Neural cell (in vitro differentiated cells): Measurements from ENCODE around the gene TLE2. TPM values are rescaled to one million over a fixed set of nuclear protein-coding genes. Genes with fewer than 3 reads are reported as not detected.

Experiments
- H2AFZ ChIP-seq: fragments of 200-600, 300-800 bp; sonication (generic), shearing (Covaris generic); 2 replicates; pipeline ENCODE4 v1.6.0; 2014; ENCODE audit warnings: low read depth, mild to moderate bottlenecking, antibody characterized with exemption, low read length, moderate library complexity
- H3F3A ChIP-seq: fragments of 200-600 bp; shearing (Covaris generic); 2 replicates; pipeline ENCODE4 v1.6.1; 2016; ENCODE audit warnings: mild to moderate bottlenecking, moderate library complexity, mixed read lengths, antibody characterized with exemption, low read length; ENCODE audit not compliant: insufficient read depth, poor library complexity, severe bottlenecking
- H3K27ac ChIP-seq: fragments of 200-600, 300-800 bp; sonication (generic), shearing (Covaris generic); 2 replicates; pipeline ENCODE4 v1.5.1; 2014; ENCODE audit warnings: mild to moderate bottlenecking, low read length, moderate library complexity
- H3K27me3 ChIP-seq: fragments of 300-800, 200-600 bp; sonication (generic), shearing (Covaris generic); 2 replicates; pipeline ENCODE4 v1.6.0; 2014; ENCODE audit warnings: mild to moderate bottlenecking, low read depth, low read length, moderate library complexity; ENCODE audit not compliant: insufficient read depth
- H3K36me3 ChIP-seq: fragments of 300-800, 200-600 bp; sonication (generic), shearing (Covaris generic); 2 replicates; pipeline ENCODE4 v1.5.1; 2014; ENCODE audit warnings: mild to moderate bottlenecking, antibody characterized with exemption, low read length, moderate library complexity; ENCODE audit not compliant: insufficient read depth
- H3K4me2 ChIP-seq: fragments of 300-800, 200-600 bp; sonication (generic), shearing (Covaris generic); 2 replicates; pipeline ENCODE4 v1.6.0; 2014; ENCODE audit warnings: mild to moderate bottlenecking, low read length
- H3K4me3 ChIP-seq: fragments of 300-800, 200-600 bp; sonication (generic), shearing (Covaris generic); 2 replicates; pipeline ENCODE4 v1.5.1; 2014; ENCODE audit warnings: mild to moderate bottlenecking, low read length, moderate library complexity
- H3K79me2 ChIP-seq: fragments of 200-600 bp; shearing (Covaris generic); replicated peaks from 2 replicates; pipeline ENCODE4 v1.6.0; 2014; ENCODE audit warnings: mild to moderate bottlenecking, low read length, moderate library complexity; ENCODE audit not compliant: insufficient read depth
- H3K9ac ChIP-seq: fragments of 300-800, 200-600 bp; sonication (generic), shearing (Covaris generic); 2 replicates; pipeline ENCODE4 v1.6.1; 2016; ENCODE audit warnings: mild to moderate bottlenecking, low read length, mixed read lengths
- H3K9me2 ChIP-seq: fragments of 200-600 bp; shearing (Covaris generic); 2 replicates; pipeline ENCODE4 v1.6.1; 2016; ENCODE audit warnings: mild to moderate bottlenecking, low read length, mixed read lengths; ENCODE audit not compliant: insufficient read depth
- H3K9me3 ChIP-seq: fragments of 200-600, 300-800 bp; sonication (generic), shearing (Covaris generic); 2 replicates; pipeline ENCODE4 v1.6.1; 2016; ENCODE audit warnings: mild to moderate bottlenecking, mixed run types, low read length, moderate library complexity, mixed read lengths
- H4K20me1 ChIP-seq: fragments of 200-600 bp; shearing (Covaris generic); 2 replicates; pipeline ENCODE4 v1.6.1; 2016; ENCODE audit warnings: mild to moderate bottlenecking, mixed run types; ENCODE audit not compliant: insufficient read depth
- EP300 ChIP-seq: fragments of 450-650 bp; conservative IDR thresholded peaks from 2 replicates; pipeline ENCODE4 v1.6.1; 2014; ENCODE audit warnings: antibody characterized with exemption, mild to moderate bottlenecking, moderate library complexity; ENCODE audit not compliant: poor library complexity, severe bottlenecking
- EZH2 ChIP-seq: fragments of 200-600, 300-800 bp; shearing (Covaris generic), sonication (generic); IDR thresholded peaks from 2 replicates; pipeline ENCODE4 v1.6.1; 2014; ENCODE audit warnings: antibody characterized with exemption, low read length, borderline replicate concordance, mild to moderate bottlenecking; ENCODE audit not compliant: insufficient read depth, poor library complexity, severe bottlenecking
- MXI1 ChIP-seq: fragments of 450-650 bp; conservative IDR thresholded peaks from 2 replicates; pipeline ENCODE4 v1.6.1; 2014; ENCODE audit warnings: antibody characterized with exemption, mild to moderate bottlenecking; ENCODE audit not compliant: poor library complexity, severe bottlenecking
- POLR2AphosphoS5 ChIP-seq: IDR thresholded peaks from 2 replicates; pipeline ENCODE4 v1.6.1; 2012
- RAD21 ChIP-seq: fragments of 450-650 bp; conservative IDR thresholded peaks from 2 replicates; pipeline ENCODE4 v1.6.1; 2014; ENCODE audit warnings: antibody characterized with exemption, mild to moderate bottlenecking, moderate library complexity
- SMC3 ChIP-seq: fragments of 450-650 bp; conservative IDR thresholded peaks from 2 replicates; pipeline ENCODE4 v1.6.1; 2014; ENCODE audit warnings: antibody characterized with exemption, mild to moderate bottlenecking, moderate library complexity; ENCODE audit not compliant: poor library complexity
- TAF1 ChIP-seq: IDR thresholded peaks from 2 replicates; pipeline ENCODE4 v1.6.1; 2012; ENCODE audit warnings: low read depth
- polyA plus RNA-seq: library from polyadenylated mRNA; depleted of rRNA; stranded (reverse); fragments of >200 nt; gene quantifications from 2 replicates; pipeline ENCODE4 v1.2.3, GENCODE V29; 2014
- TF ChIP-seq, protein P1 (sequence below): fragments of 450-650 bp; IDR thresholded peaks from 2 replicates; pipeline ENCODE4 v1.5.1; 2014; ENCODE audit warnings: antibody characterized with exemption, mild to moderate bottlenecking, moderate library complexity; ENCODE audit not compliant: poor library complexity, severe bottlenecking
- TF ChIP-seq, protein P2 (sequence below): IDR thresholded peaks from 2 replicates; pipeline ENCODE4 v1.6.1; 2012; ENCODE audit warnings: borderline replicate concordance

TLE2 gene
- polyA plus RNA-seq, 1 donor from 2014 or later = 7.0 TPM

DNA sequence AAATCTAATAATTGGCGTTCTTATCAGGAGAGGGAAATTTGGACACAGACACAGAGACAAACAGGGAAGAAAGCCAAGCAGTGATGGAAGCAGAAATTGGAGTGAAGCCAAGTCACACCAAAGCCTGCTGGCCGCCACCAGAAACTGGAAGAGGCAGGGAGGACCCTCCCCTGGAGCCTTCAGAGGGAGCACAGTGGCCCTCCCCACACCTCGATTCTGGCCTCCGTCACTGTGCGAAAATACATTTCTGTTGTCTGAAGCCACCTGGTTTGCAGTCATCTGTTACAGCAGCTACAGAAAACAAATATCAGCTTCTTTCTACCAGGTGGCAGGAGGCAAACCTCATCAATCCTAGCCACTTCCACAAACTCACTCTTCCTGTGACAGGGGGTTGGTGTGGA is 60.0 kb downstream of the TLE2 start:
- H3K9me3 ChIP-seq = no peaks in the 10 kb centered on the region
- H3K9me2 ChIP-seq = no peaks in the 10 kb centered on the region
- H3K4me3 ChIP-seq = no peak overlapping the region
- no peaks in the 10 kb centered on the region for H3K79me2 ChIP-seq
- H2AFZ ChIP-seq = no peak overlapping the region
- no peak overlapping the region for H3K9ac ChIP-seq
- H3K36me3 ChIP-seq = no peaks in the 10 kb centered on the region
- H3K27me3 ChIP-seq = peaks cover 22% of the 10 kb centered on the region
- no peaks in the 10 kb centered on the region for H4K20me1 ChIP-seq
- no peak for TF ChIP-seq MXI1
- TF ChIP-seq EP300 = no peak
- TF ChIP-seq POLR2AphosphoS5 = no peak
- TF ChIP-seq SMC3 = no peak
- no peak for TF ChIP-seq TAF1
- no peak for TF ChIP-seq RAD21
- TF ChIP-seq, protein P1, sequence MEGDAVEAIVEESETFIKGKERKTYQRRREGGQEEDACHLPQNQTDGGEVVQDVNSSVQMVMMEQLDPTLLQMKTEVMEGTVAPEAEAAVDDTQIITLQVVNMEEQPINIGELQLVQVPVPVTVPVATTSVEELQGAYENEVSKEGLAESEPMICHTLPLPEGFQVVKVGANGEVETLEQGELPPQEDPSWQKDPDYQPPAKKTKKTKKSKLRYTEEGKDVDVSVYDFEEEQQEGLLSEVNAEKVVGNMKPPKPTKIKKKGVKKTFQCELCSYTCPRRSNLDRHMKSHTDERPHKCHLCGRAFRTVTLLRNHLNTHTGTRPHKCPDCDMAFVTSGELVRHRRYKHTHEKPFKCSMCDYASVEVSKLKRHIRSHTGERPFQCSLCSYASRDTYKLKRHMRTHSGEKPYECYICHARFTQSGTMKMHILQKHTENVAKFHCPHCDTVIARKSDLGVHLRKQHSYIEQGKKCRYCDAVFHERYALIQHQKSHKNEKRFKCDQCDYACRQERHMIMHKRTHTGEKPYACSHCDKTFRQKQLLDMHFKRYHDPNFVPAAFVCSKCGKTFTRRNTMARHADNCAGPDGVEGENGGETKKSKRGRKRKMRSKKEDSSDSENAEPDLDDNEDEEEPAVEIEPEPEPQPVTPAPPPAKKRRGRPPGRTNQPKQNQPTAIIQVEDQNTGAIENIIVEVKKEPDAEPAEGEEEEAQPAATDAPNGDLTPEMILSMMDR = no peak
- TF ChIP-seq EZH2 = no peak
- TF ChIP-seq, protein P2, sequence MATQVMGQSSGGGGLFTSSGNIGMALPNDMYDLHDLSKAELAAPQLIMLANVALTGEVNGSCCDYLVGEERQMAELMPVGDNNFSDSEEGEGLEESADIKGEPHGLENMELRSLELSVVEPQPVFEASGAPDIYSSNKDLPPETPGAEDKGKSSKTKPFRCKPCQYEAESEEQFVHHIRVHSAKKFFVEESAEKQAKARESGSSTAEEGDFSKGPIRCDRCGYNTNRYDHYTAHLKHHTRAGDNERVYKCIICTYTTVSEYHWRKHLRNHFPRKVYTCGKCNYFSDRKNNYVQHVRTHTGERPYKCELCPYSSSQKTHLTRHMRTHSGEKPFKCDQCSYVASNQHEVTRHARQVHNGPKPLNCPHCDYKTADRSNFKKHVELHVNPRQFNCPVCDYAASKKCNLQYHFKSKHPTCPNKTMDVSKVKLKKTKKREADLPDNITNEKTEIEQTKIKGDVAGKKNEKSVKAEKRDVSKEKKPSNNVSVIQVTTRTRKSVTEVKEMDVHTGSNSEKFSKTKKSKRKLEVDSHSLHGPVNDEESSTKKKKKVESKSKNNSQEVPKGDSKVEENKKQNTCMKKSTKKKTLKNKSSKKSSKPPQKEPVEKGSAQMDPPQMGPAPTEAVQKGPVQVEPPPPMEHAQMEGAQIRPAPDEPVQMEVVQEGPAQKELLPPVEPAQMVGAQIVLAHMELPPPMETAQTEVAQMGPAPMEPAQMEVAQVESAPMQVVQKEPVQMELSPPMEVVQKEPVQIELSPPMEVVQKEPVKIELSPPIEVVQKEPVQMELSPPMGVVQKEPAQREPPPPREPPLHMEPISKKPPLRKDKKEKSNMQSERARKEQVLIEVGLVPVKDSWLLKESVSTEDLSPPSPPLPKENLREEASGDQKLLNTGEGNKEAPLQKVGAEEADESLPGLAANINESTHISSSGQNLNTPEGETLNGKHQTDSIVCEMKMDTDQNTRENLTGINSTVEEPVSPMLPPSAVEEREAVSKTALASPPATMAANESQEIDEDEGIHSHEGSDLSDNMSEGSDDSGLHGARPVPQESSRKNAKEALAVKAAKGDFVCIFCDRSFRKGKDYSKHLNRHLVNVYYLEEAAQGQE = no peak
- H3K27ac ChIP-seq = no peak overlapping the region
- no peak overlapping the region for H3K4me2 ChIP-seq
- H3F3A ChIP-seq = no peaks in the 10 kb centered on the region

DNA sequence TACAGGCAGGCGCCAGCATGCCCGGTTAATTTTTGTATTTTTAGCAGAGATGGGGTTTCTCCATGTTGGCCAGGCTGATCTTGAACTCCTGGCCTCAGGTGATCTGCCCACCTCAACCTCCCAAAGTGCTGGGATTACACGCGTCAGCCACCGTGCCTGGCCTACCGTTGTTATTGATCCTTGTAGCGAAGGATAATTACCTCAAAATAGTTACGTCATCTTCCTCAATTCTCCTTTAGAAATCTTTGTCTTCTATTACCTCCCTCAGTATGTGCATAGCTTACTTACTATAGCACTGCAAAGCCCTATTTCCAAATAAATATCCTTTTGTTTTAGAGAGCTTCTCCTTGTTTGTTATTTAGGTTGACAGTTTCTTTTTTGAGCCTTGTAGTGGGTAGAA is 61.1 kb downstream of the TLE2 start:
- Histone ChIP-seq H3K4me2 (no peak overlapping the region), H3K27me3 (peaks cover 19% of the 10 kb centered on the region), H3K27ac (no peak overlapping the region), H2AFZ (no peak overlapping the region), H3K9me2 (no peaks in the 10 kb centered on the region), H3F3A (no peaks in the 10 kb centered on the region), H4K20me1 (no peaks in the 10 kb centered on the region), H3K36me3 (no peaks in the 10 kb centered on the region), H3K4me3 (no peak overlapping the region), H3K79me2 (no peaks in the 10 kb centered on the region), H3K9ac (no peak overlapping the region), H3K9me3 (no peaks in the 10 kb centered on the region)
- no peak for TF ChIP-seq RAD21
- no peak for TF ChIP-seq SMC3
- no peak for TF ChIP-seq MXI1
- no peak for TF ChIP-seq EP300
- no peak for TF ChIP-seq TAF1
- TF ChIP-seq, protein P2 = no peak
- TF ChIP-seq EZH2 = no peak
- no peak for TF ChIP-seq POLR2AphosphoS5
- TF ChIP-seq, protein P1 = no peak
